Neural crest cell (in vitro differentiated cells): ENCODE data around the gene MEAK7. TPM values are rescaled to one million over a fixed set of nuclear protein-coding genes. Genes with fewer than 3 reads are reported as not detected.
A peak's percentile ranks its signal among the peaks of the same experiment; 100 is the strongest.

Source experiments
- DNase-seq: peaks from one replicate; pipeline ENCODE4 v3.0.0; 2021; ENCODE audit warnings: low read depth, mixed read lengths, low spot score
- H3K27ac Mint-ChIP-seq: one replicate; pipeline ENCODE4 v1.8.0; 2021; ENCODE audit warnings: mild to moderate bottlenecking, mixed read lengths; ENCODE audit not compliant: unreplicated experiment
- H3K27me3 Mint-ChIP-seq: 2 replicates; pipeline ENCODE4 v1.8.0; 2021; ENCODE audit warnings: low read depth, mild to moderate bottlenecking, mixed read lengths
- H3K36me3 Mint-ChIP-seq: 2 replicates; pipeline ENCODE4 v1.8.0; 2021; ENCODE audit warnings: low read depth, mild to moderate bottlenecking, mixed read lengths
- H3K4me1 Mint-ChIP-seq: 2 replicates; pipeline ENCODE4 v1.8.0; 2021; ENCODE audit warnings: mixed read lengths
- H3K4me3 Mint-ChIP-seq: one replicate; pipeline ENCODE4 v1.8.0; 2021; ENCODE audit warnings: mild to moderate bottlenecking, mixed read lengths
- H3K9me3 Mint-ChIP-seq: 2 replicates; pipeline ENCODE4 v1.8.0; 2021; ENCODE audit warnings: mixed read lengths
- total RNA-seq: library from RNA; stranded (reverse); gene quantifications from 2 replicates; pipeline ENCODE4 v1.2.1, GENCODE V29; 2021
- TF ChIP-seq, protein P1 (sequence below): fragments of 200-600 bp; sonication (generic); conservative IDR thresholded peaks from 2 replicates; pipeline ENCODE4 v1.5.0; 2021; ENCODE audit warnings: antibody characterized with exemption, mild to moderate bottlenecking

The MEAK7 gene
- total RNA-seq, 1 donor from 2014 or later: 29.5 TPM

DNA sequence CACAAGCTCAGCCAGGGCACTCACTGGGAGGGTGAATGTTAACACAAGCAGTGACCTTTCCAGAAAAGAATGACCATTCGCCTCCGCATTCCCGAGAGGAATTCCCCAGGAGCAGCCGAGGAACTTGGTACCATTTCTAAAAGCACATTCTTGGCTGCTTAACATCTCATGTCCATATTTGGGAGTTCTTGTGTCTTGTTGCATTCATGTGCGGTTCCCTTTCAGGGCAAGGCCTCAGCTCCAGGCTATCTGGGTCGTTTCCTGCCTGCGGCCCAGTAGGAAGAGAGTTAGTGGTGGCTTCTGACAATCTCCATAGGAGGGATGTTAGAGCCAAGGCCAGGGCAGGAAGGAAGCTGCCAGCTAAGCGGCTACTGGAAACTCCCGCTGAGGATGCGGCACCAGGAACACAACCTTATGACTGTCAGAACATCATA, 27.8 kb upstream of the MEAK7 start:
- Mint-ChIP-seq H3K36me3 (peaks cover 12% of the 10 kb centered on the region), H3K27ac (peak overlapping the region; percentile 98), H3K27me3 (no peaks in the 10 kb centered on the region), H3K4me3 (peak overlapping the region; percentile 66), H3K9me3 (peaks cover 11% of the 10 kb centered on the region), H3K4me1 (peaks cover 62% of the 10 kb centered on the region)
- no peak for DNase-seq
- TF ChIP-seq, protein P1, sequence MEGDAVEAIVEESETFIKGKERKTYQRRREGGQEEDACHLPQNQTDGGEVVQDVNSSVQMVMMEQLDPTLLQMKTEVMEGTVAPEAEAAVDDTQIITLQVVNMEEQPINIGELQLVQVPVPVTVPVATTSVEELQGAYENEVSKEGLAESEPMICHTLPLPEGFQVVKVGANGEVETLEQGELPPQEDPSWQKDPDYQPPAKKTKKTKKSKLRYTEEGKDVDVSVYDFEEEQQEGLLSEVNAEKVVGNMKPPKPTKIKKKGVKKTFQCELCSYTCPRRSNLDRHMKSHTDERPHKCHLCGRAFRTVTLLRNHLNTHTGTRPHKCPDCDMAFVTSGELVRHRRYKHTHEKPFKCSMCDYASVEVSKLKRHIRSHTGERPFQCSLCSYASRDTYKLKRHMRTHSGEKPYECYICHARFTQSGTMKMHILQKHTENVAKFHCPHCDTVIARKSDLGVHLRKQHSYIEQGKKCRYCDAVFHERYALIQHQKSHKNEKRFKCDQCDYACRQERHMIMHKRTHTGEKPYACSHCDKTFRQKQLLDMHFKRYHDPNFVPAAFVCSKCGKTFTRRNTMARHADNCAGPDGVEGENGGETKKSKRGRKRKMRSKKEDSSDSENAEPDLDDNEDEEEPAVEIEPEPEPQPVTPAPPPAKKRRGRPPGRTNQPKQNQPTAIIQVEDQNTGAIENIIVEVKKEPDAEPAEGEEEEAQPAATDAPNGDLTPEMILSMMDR: no peak

DNA sequence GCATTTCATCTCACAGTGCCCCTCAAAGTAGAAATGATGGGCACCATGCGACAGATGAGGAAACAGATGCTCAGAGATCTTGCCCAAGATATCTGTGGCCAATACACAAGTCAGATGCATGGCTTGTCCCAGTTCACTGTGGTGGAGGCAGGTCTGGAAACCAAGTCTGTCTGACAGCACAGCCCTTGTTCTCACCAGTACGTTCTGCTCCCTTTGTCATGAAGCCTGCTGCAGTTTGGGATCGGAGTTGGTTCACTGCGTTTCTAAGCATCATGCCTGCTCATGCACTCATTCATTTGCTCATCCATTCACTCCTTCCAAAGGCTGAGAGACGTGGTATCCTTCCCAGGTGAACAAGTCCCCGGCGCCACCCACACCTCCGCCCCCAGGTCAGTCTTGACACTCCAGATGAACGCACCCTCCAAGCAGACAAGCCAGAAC, 27.2 kb upstream of the MEAK7 start:
- Mint-ChIP-seq H3K27me3 (no peaks in the 10 kb centered on the region), H3K4me1 (peaks cover 62% of the 10 kb centered on the region), H3K27ac (peak overlapping the region; percentile 98), H3K4me3 (peak overlapping the region; percentile 66), H3K9me3 (peaks cover 11% of the 10 kb centered on the region), H3K36me3 (peaks cover 12% of the 10 kb centered on the region)
- DNase-seq: no peak
- TF ChIP-seq, protein P1: no peak

DNA sequence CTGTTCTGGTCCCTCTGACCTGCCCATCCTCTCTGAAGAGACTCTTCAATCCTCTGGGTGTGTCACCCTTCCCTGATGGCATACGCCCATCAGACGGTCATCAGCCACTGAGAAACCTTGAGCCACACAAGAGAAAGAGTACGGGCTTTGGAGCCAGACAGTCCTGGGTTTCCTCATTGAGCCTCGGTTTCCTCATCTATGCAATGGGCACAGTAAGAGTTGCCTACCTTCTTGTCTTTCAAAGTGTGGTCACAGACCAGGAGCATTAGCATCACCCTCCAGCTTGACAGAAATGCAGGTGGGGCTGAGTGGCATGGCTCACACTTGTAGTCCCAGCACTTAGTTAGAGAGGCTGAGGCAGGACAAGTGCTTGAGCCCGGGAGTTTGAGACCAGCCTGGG, 26.1 kb upstream of the MEAK7 start:
- peaks cover 11% of the 10 kb centered on the region for H3K9me3 Mint-ChIP-seq
- TF ChIP-seq, protein P1: no peak
- DNase-seq: no peak
- peak overlapping the region; percentile 78 for H3K27ac Mint-ChIP-seq
- H3K36me3 Mint-ChIP-seq: peaks cover 12% of the 10 kb centered on the region
- H3K4me1 Mint-ChIP-seq: peaks cover 58% of the 10 kb centered on the region
- no peaks in the 10 kb centered on the region for H3K27me3 Mint-ChIP-seq
- H3K4me3 Mint-ChIP-seq: no peak overlapping the region

DNA sequence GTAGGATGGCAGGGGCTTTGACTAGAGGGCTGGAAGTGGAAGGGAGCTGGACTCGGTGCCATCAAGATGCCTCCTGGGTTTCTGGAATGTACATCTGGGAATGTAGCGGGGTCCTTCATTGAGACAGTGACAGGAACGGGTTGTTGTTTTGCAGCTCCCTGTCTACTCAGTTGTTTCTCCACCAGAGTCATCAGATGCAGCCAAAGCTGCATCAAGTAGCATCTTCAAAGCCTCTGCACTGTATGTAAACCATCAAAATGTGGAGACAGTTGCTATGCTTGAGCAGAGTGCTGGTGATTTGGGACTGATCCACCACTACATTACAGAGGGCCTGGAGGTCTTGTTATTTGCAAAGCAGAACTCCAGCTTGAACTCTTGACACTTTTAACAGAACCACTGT, 25.1 kb upstream of the MEAK7 start:
- TF ChIP-seq, protein P1: no peak
- Mint-ChIP-seq H3K36me3 (peaks cover 12% of the 10 kb centered on the region), H3K27ac (no peak overlapping the region), H3K4me1 (peaks cover 60% of the 10 kb centered on the region), H3K9me3 (peaks cover 11% of the 10 kb centered on the region), H3K4me3 (peak overlapping the region; percentile 11), H3K27me3 (no peaks in the 10 kb centered on the region)
- DNase-seq: no peak

DNA sequence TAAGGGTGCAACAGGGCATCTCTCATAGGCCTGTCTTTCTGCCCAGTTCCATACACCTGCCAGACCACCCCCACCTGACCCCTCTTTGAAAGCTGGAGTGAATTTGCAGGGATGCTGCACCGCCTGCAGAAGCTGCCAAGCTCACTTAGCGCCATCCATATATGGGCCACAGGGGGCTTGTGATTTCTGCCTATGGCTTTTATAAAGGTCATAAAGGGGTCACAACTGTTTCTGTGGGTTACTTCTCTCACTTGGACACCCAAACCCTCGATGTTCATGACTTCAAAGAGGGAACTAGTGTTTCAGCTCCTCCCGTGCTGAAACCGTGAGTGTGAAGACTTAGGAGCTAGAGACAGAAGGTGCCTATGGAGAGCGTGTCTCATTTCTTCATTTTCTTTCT, 23.9 kb upstream of the MEAK7 start:
- Mint-ChIP-seq H3K9me3 (peaks cover 11% of the 10 kb centered on the region), H3K4me1 (peaks cover 61% of the 10 kb centered on the region), H3K27me3 (no peaks in the 10 kb centered on the region), H3K4me3 (no peak overlapping the region), H3K36me3 (peaks cover 12% of the 10 kb centered on the region), H3K27ac (no peak overlapping the region)
- TF ChIP-seq, protein P1: no peak
- DNase-seq: no peak
